Kidney (tissue), 14 donors: Measurements from ENCODE around the gene TIMM10. TPM values are rescaled to one million over a fixed set of nuclear protein-coding genes. Genes with fewer than 3 reads are reported as not detected.

Experiments
- DNase-seq, 5 donors: peaks; one replicate each; pipeline ENCODE4 v3.0.0-alpha.2; 2013 to 2020
- FAIRE-seq: peaks from 2 replicates; lab custom pipeline; 2012; peaks lifted over from hg19 to GRCh38; lab: Jason Lieb, UNC
- H3K27ac ChIP-seq, 2 donors: one replicate each; pipeline ENCODE4 v1.7.0; 2013; ENCODE audit warnings: low read depth in 2 of 2, low read length in 2 of 2, inconsistent platforms in 1 of 2
- H3K27me3 ChIP-seq: one replicate; pipeline ENCODE4 v1.7.1; 2013; ENCODE audit warnings: low read length, inconsistent platforms; ENCODE audit not compliant: control insufficient read depth, insufficient read depth
- H3K36me3 ChIP-seq, 3 donors: one replicate each; pipeline versions ENCODE4 v1.7.0 to v1.7.1; 2013; ENCODE audit warnings: low read length in 3 of 3, control low read depth in 1 of 3, inconsistent platforms in 1 of 3; ENCODE audit not compliant: insufficient read depth in 3 of 3, control insufficient read depth in 2 of 3
- H3K4me1 ChIP-seq, 3 donors: one replicate each; pipeline versions ENCODE4 v1.7.0 to v1.7.1; 2013; ENCODE audit warnings: low read length in 3 of 3, inconsistent platforms in 1 of 3, low read depth in 1 of 3; ENCODE audit not compliant: control insufficient read depth in 2 of 3, insufficient read depth in 2 of 3
- H3K4me3 ChIP-seq, 3 donors: one replicate each; pipeline versions ENCODE4 v1.7.0 to v1.8.1; 2013; ENCODE audit warnings: low read length in 3 of 3, control low read depth in 1 of 3, inconsistent platforms in 1 of 3
- H3K9ac ChIP-seq, 3 donors: one replicate each; pipeline versions ENCODE4 v1.7.0 to v1.7.1; 2013; ENCODE audit warnings: low read length in 3 of 3, control low read depth in 1 of 3, inconsistent platforms in 1 of 3
- H3K9me3 ChIP-seq, 3 donors: one replicate each; pipeline versions ENCODE4 v1.7.0 to v1.7.1; 2013; ENCODE audit warnings: low read length in 3 of 3, control low read depth in 1 of 3, inconsistent platforms in 1 of 3; ENCODE audit not compliant: control insufficient read depth in 2 of 3, insufficient read depth in 1 of 3
- CTCF ChIP-seq: IDR thresholded peaks from 3 replicates; pipeline ENCODE4 v1.5.1; 2012; ENCODE audit warnings: mild to moderate bottlenecking, moderate library complexity, borderline replicate concordance; ENCODE audit not compliant: insufficient read depth; ENCODE audit errors: extremely low read depth
- intact Hi-C: fragments of 100-400 bp; cut with DNase I; formaldehyde crosslinking; loops from one replicate; pipeline ENCODE4 v1.11.1; 2022
- polyA plus RNA-seq: library from polyadenylated mRNA; stranded (reverse); fragments of 350-450 nt; fragmentation: Illumina TruSeq; extraction: RNeasy Lipid Tissue Mini Kit (QIAGEN cat#74804); gene quantifications from one replicate; pipeline ENCODE4 v1.2.3, GENCODE V29; 2014; ENCODE audit warnings: low read depth, low replicate concordance; ENCODE audit not compliant: insufficient read depth
- total RNA-seq: library from RNA; stranded (reverse); fragmentation: NEBNext Ultra II Directional; extraction: Animal tissue kit (Norgen Biotek cat#: 25700); gene quantifications from one replicate; pipeline ENCODE4 v1.2.1, GENCODE V29; 2021
- donor health status: control.
- donor health status: control.
- donor health status: control.
- donor health status: control.
- donor health status: control.
- donor health status: DM: yes; HTN: yes; CAD: no.
- donor health status: Normal renal cell carcinoma (clear cell type).

Gene TIMM10
- total and polyA plus RNA-seq, 2 donors from 2014 or later: 38.6 to 174 TPM

GRCh38 chr11:57523419-57523818, 7.1 kb downstream of the TIMM10 start:
- DNase-seq (no peak), FAIRE-seq (no peak)
- Histone ChIP-seq H3K27ac (no peak overlapping the region), H3K9ac (no peak overlapping the region), H3K9me3 (no peaks in the 10 kb centered on the region), H3K4me1 (no peaks in the 10 kb centered on the region), H3K27me3 (no peaks in the 10 kb centered on the region), H3K36me3 (peaks cover 0 to 3% (median 2%) of the 10 kb centered on the region in 3 donors), H3K4me3 (no peak overlapping the region)
- TF ChIP-seq CTCF: no peak
- intact Hi-C loops: no loop called here

- intact Hi-C loops: no loop called here
- H3K36me3 ChIP-seq: no peaks in the 10 kb centered on the region
- no peak overlapping the region for H3K4me3 ChIP-seq
- peaks cover 0 to under 1% (median 0%) of the 10 kb centered on the region in 3 donors for H3K4me1 ChIP-seq
- DNase-seq (no peak), FAIRE-seq (no peak)
- H3K27ac ChIP-seq: no peak overlapping the region
- no peak overlapping the region for H3K9ac ChIP-seq
- no peaks in the 10 kb centered on the region for H3K9me3 ChIP-seq
- H3K27me3 ChIP-seq: peaks cover 1% of the 10 kb centered on the region
- no peak for TF ChIP-seq CTCF
Observed at GRCh38 chr11:57521116-57521515, 9.4 kb downstream of the TIMM10 start.

GRCh38 chr11:57516061-57516443, 14.5 kb downstream of the TIMM10 start:
- intact Hi-C loops: no loop called here
- FAIRE-seq (no peak), DNase-seq (no peak)
- Histone ChIP-seq H3K4me1 (peaks cover 0 to 9% (median 0%) of the 10 kb centered on the region in 3 donors), H3K27me3 (peaks cover 4% of the 10 kb centered on the region), H3K9ac (peak overlapping the region; percentile 1 to 52 (median 37)), H3K4me3 (peak overlapping the region; percentile 22 to 82 (median 77)), H3K27ac (no peak overlapping the region), H3K36me3 (no peaks in the 10 kb centered on the region), H3K9me3 (no peaks in the 10 kb centered on the region)
- no peak for TF ChIP-seq CTCF
